ENCODE measurements around the gene LINGO1.
A peak's percentile ranks its signal among the peaks of the same experiment; 100 is the strongest.

LINGO1 gene

GRCh38 chr15:77613814-77614213 lies 18.9 kb downstream of the LINGO1 start:
- DNase-seq = no peak

GRCh38 chr15:77612958-77613601 lies 19.6 kb downstream of the LINGO1 start:
- DNase-seq = no peak

- DNase-seq = peak in 1 of 2 donors; percentile 31
Measured at GRCh38 chr15:77611767-77612166, 20.9 kb downstream of the LINGO1 start.

- no peak for DNase-seq
Measured at GRCh38 chr15:77610731-77611130, 22.0 kb downstream of the LINGO1 start.

GRCh38 chr15:77609558-77609957 lies 23.2 kb downstream of the LINGO1 start:
- no peak for DNase-seq

GRCh38 chr15:77608774-77609173 lies 23.9 kb downstream of the LINGO1 start:
- no peak for DNase-seq

- no peak for DNase-seq
Measured at GRCh38 chr15:77607894-77608261, 24.8 kb downstream of the LINGO1 start.

GRCh38 chr15:77607111-77607893 lies 25.4 kb downstream of the LINGO1 start:
- DNase-seq = no peak

- DNase-seq = no peak
Measured at GRCh38 chr15:77606142-77607034, 26.3 kb downstream of the LINGO1 start.

- no peak for DNase-seq
Measured at GRCh38 chr15:77605547-77605946, 27.2 kb downstream of the LINGO1 start.

GRCh38 chr15:77604973-77605372 lies 27.7 kb downstream of the LINGO1 start:
- no peak for DNase-seq

GRCh38 chr15:77603611-77604336 lies 28.9 kb downstream of the LINGO1 start:
- no peak for DNase-seq

GRCh38 chr15:77602800-77603199 lies 29.9 kb downstream of the LINGO1 start:
- no peak for DNase-seq

- DNase-seq = peak in 1 of 2 donors; percentile 72
Measured at GRCh38 chr15:77599899-77600298, 32.8 kb downstream of the LINGO1 start.

GRCh38 chr15:77599357-77599756 lies 33.4 kb downstream of the LINGO1 start:
- DNase-seq = no peak

GRCh38 chr15:77598644-77599043 lies 34.1 kb downstream of the LINGO1 start:
- no peak for DNase-seq

- DNase-seq = no peak
Measured at GRCh38 chr15:77597804-77598453, 34.8 kb downstream of the LINGO1 start.

GRCh38 chr15:77596821-77597803 lies 35.6 kb downstream of the LINGO1 start:
- no peak for DNase-seq

- no peak for DNase-seq
Measured at GRCh38 chr15:77595231-77595630, 37.5 kb downstream of the LINGO1 start.

GRCh38 chr15:77592758-77593157 lies 40.0 kb downstream of the LINGO1 start:
- DNase-seq = no peak
